GM12878 (cell line): ENCODE measurements around the gene SEC23A. TPM values are rescaled to one million over a fixed set of nuclear protein-coding genes. Genes with fewer than 3 reads are reported as not detected.

Experiments
- ATAC-seq: fragments of 200-7000 bp; cut with Tn5 transposase; 3 replicates; pipeline ENCODE4 v1.9.1; 2020; ENCODE audit warnings: mild to moderate bottlenecking, moderate library complexity
- BruUV-seq: library from RNA; stranded (reverse); fragments of 400-500 nt; replicated peaks from 2 replicates; lab custom pipeline; 2021; lab: Mats Ljungman, UMichigan
- CTCF ChIA-PET: fragments of 300-600 bp; sonication (Branson Sonifier 250); formaldehyde crosslinking; extraction: SDS; loops from one replicate; lab custom pipeline; 2021; ENCODE audit warnings: inconsistent platforms; lab: Yijun Ruan, JAX
- POLR2A ChIA-PET: fragments of 350-600 bp; formaldehyde crosslinking; extraction: SDS; loops from one replicate; lab custom pipeline; 2021; ENCODE audit warnings: inconsistent platforms; lab: Charles Lee
- RAD21 ChIA-PET: fragments of 300-600 bp; sonication (Branson Sonifier 250); formaldehyde crosslinking; loops from one replicate; lab custom pipeline; 2023; ENCODE audit warnings: antibody characterized with exemption; ENCODE audit not compliant: unreplicated experiment; lab: Charles Lee
- SMC1A ChIA-PET: fragments of 300-600 bp; sonication (Branson Sonifier 250); formaldehyde crosslinking; loops from one replicate; lab custom pipeline; 2023; ENCODE audit not compliant: unreplicated experiment, uncharacterized antibody; lab: Charles Lee
- DNase-seq: peaks from one replicate; pipeline ENCODE4 v3.0.0-alpha.2; 2011; ENCODE audit warnings: low read depth, low spot score
- FAIRE-seq: peaks from 3 replicates; lab custom pipeline; 2011; peaks lifted over from hg19 to GRCh38; lab: Jason Lieb, UNC
- H2AFZ ChIP-seq: 2 replicates; pipeline ENCODE4 v1.6.0; 2011; ENCODE audit warnings: low read depth, low read length, control low read depth; ENCODE audit not compliant: control insufficient read depth
- H3K27ac ChIP-seq: 2 replicates; pipeline ENCODE4 v1.5.1; 2011; ENCODE audit warnings: control low read depth; ENCODE audit not compliant: control insufficient read depth, insufficient read depth
- H3K27me3 ChIP-seq, 2 experiments: replicated peaks in 1 of 2; 2 replicates each; pipeline versions ENCODE4 v1.6.0 to v1.6.1; 2011; ENCODE audit warnings: low read length in 1 of 2; ENCODE audit not compliant: control insufficient read depth in 2 of 2, insufficient read depth in 2 of 2
- H3K36me3 ChIP-seq, 2 experiments: 2 replicates each; pipeline ENCODE4 v1.5.1; 2011; ENCODE audit warnings: low read length in 1 of 2; ENCODE audit not compliant: control insufficient read depth in 2 of 2, insufficient read depth in 2 of 2
- H3K4me1 ChIP-seq: 2 replicates; pipeline ENCODE4 v1.6.1; 2011; ENCODE audit warnings: mild to moderate bottlenecking, low read length, moderate library complexity, mixed read lengths; ENCODE audit not compliant: control insufficient read depth, insufficient read depth
- H3K4me2 ChIP-seq: 2 replicates; pipeline ENCODE4 v1.6.0; 2011; ENCODE audit warnings: control low read depth; ENCODE audit not compliant: control insufficient read depth, insufficient read depth
- H3K4me3 ChIP-seq: fragments of 200-600 bp; sonication (generic); 2 replicates; pipeline ENCODE4 v1.5.1; 2016
- H3K79me2 ChIP-seq: 2 replicates; pipeline ENCODE4 v1.6.0; 2011; ENCODE audit warnings: low read length; ENCODE audit not compliant: control insufficient read depth, insufficient read depth
- H3K9ac ChIP-seq: 2 replicates; pipeline ENCODE4 v1.8.0; 2011; ENCODE audit warnings: low read length, control low read depth, mixed read lengths; ENCODE audit not compliant: control insufficient read depth, insufficient read depth
- H3K9me3 ChIP-seq: replicated peaks from 3 replicates; pipeline ENCODE4 v1.5.1; 2011; ENCODE audit warnings: mild to moderate bottlenecking, low read length; ENCODE audit not compliant: control insufficient read depth, insufficient read depth
- H4K20me1 ChIP-seq: 2 replicates; pipeline ENCODE4 v1.6.0; 2011; ENCODE audit not compliant: control insufficient read depth, insufficient read depth
- CHD2 ChIP-seq: IDR thresholded peaks from 2 replicates; pipeline ENCODE4 v1.6.1; 2011; ENCODE audit warnings: low read depth, low read length, improper control_type of control experiment, borderline replicate concordance
- CHD4 ChIP-seq: fragments of 200-600 bp; sonication (generic); IDR thresholded peaks from 2 replicates; pipeline ENCODE4 v1.6.1; 2016; ENCODE audit warnings: mild to moderate bottlenecking
- ETV6 ChIP-seq, 2 experiments: fragments of 450-650 bp in 1 of 2; IDR thresholded peaks in 1 of 2; conservative IDR thresholded peaks in 1 of 2; 2 replicates each; pipeline ENCODE4 v1.6.1; 2014; ENCODE audit warnings: antibody characterized with exemption in 1 of 2, borderline replicate concordance in 1 of 2, low read depth in 1 of 2, mild to moderate bottlenecking in 1 of 2, moderate library complexity in 1 of 2
- KLF5 ChIP-seq: fragments of 450-650 bp; IDR thresholded peaks from 2 replicates; pipeline ENCODE4 v1.6.1; 2014; ENCODE audit warnings: mild to moderate bottlenecking; ENCODE audit not compliant: partially characterized antibody
- NFYA ChIP-seq: IDR thresholded peaks from 2 replicates; pipeline ENCODE4 v1.6.1; 2011; ENCODE audit warnings: low read depth, mild to moderate bottlenecking, low read length, improper control_type of control experiment, borderline replicate concordance
- TAF1 ChIP-seq: IDR thresholded peaks from 2 replicates; pipeline ENCODE4 v1.6.1; 2011; ENCODE audit warnings: mild to moderate bottlenecking, low read depth, low read length, borderline replicate concordance
- WGBS: methylation state at CpG from one replicate; pipeline ENCODE4 v1.1.6; 2016; ENCODE audit warnings: low lambda C conversion rate; ENCODE audit not compliant: insufficient replicate concordance, insufficient coverage; ENCODE audit errors: missing lambda C conversion rate; 5-methylcytosine and 5-hydroxymethylcytosine counted together
- in situ Hi-C: fragments of 300-500 bp; cut with MboI; formaldehyde crosslinking; loops from 9 replicates; pipeline ENCODE4 v1.14.3; 2018; ENCODE audit warnings: mixed read lengths
- intact Hi-C: fragments of 100-400 bp; cut with micrococcal nuclease; formaldehyde crosslinking; loops from one replicate; pipeline ENCODE4 v1.14.2; 2022; ENCODE audit not compliant: unreplicated experiment
- polyA plus RNA-seq, 11 experiments: library from polyadenylated mRNA; depleted of rRNA in 4 of 11; unstranded in 6 of 11; stranded (reverse) in 5 of 11; fragments of >200 nt; fragmentation: Nextera tagmentation in 4 of 11; fragmentation: Illumina TruSeq in 1 of 11; extraction: Ambion mirVana in 4 of 11; extraction: Trizol in 1 of 11; gene quantifications; 1 replicate in 1 of 11; 2 replicates in 10 of 11; pipeline versions ENCODE4 v1.2.1 to v1.2.3, GENCODE V29; 2011 to 2016; ENCODE audit warnings: inconsistent platforms in 2 of 11, missing spikeins in 2 of 11, low read depth in 1 of 11
- total RNA-seq, 4 experiments: library from RNA; depleted of rRNA in 3 of 4; stranded (reverse); fragments of >200 nt in 3 of 4; fragmentation: Illumina TruSeq in 1 of 4; extraction: Trizol in 1 of 4; gene quantifications; 2 replicates each; pipeline versions ENCODE4 v1.2.1 to v1.2.3, GENCODE V29; 2013 to 2021
- TF ChIP-seq, protein P1 (sequence below): IDR thresholded peaks from 2 replicates; pipeline ENCODE4 v1.6.1; 2011; ENCODE audit warnings: mild to moderate bottlenecking, low read depth, low read length, moderate library complexity; ENCODE audit not compliant: insufficient replicate concordance

Gene SEC23A
- total and polyA plus RNA-seq, 10 of the 15 experiments (the other 5 are each of a cell fraction or from before 2014, with no cell fraction given) = 13.6 to 63.8 (median 37.3) TPM

DNA sequence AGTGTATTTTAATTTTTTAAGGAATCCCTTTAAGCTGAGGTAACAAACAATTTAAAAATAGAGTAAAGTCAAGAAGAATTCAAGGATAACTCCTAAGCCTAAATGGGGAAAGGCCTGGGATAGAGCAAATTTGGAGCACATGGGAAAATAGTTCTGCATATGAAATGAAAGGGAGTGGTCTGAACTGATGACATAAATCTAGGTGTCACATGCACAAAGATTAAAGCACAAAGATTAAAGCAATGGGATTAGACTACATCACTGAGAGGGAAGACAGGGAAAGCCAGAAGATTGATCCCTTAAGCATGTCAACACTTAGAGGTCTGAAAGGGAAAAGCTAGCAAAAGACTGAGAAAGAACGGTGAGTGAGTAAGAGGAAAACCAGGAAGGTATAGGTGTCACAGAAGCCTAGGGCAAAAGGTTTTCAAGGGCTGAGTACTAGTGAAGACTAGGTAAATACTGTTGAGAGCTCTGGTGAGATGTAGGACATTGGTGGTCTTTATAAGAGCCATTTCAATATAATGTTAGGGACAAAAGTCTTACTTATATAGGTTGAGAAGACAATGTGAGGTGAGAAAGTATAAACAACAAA, 59.6 kb downstream of the SEC23A start:
- H3K9ac ChIP-seq = no peak overlapping the region
- H3K36me3 ChIP-seq = peaks cover 3 to 41% of the 10 kb centered on the region in 2 experiments
- in situ Hi-C loops (no loop called here), intact Hi-C loops (no loop called here)
- no TSS peak for BruUV-seq
- no peak overlapping the region for H3K4me3 ChIP-seq
- SMC1A ChIA-PET = interaction anchor here (0.5 kb wide), 1 partner anchor 21 kb away, joined by 4 read pairs; no protein-coding TSS in a partner anchor
- H3K79me2 ChIP-seq = no peaks in the 10 kb centered on the region
- DNase-seq (no peak), ATAC-seq (no peak), FAIRE-seq (no peak)
- WGBS = 100% methylated on average over 1 of the region's 1 CpG
- no peaks in the 10 kb centered on the region for H4K20me1 ChIP-seq
- no peak overlapping the region for H3K4me2 ChIP-seq
- H2AFZ ChIP-seq = no peak overlapping the region
- no peak overlapping the region for H3K27ac ChIP-seq
- no peaks in the 10 kb centered on the region; the same call in 2 of the 3 replicates for H3K9me3 ChIP-seq
- CTCF ChIA-PET = interaction anchor here (2.2 kb wide), 1 partner anchor 9 kb away, joined by 8 read pairs; no protein-coding TSS in a partner anchor
- POLR2A ChIA-PET = interaction anchor here (1.1 kb wide), 1 partner anchor 47 kb away, joined by 3 read pairs; no protein-coding TSS in a partner anchor
- H3K27me3 ChIP-seq = no peaks in the 10 kb centered on the region
- H3K4me1 ChIP-seq = no peaks in the 10 kb centered on the region
- RAD21 ChIA-PET = no interaction called here
- TF ChIP-seq CHD2 (no peak), KLF5 (no peak), NFYA (no peak), CHD4 (no peak)

- FAIRE-seq = peak; percentile 23
- no peaks in the 10 kb centered on the region for H3K4me1 ChIP-seq
- no peaks in the 10 kb centered on the region for H3K9me3 ChIP-seq
- TF ChIP-seq, protein P1, sequence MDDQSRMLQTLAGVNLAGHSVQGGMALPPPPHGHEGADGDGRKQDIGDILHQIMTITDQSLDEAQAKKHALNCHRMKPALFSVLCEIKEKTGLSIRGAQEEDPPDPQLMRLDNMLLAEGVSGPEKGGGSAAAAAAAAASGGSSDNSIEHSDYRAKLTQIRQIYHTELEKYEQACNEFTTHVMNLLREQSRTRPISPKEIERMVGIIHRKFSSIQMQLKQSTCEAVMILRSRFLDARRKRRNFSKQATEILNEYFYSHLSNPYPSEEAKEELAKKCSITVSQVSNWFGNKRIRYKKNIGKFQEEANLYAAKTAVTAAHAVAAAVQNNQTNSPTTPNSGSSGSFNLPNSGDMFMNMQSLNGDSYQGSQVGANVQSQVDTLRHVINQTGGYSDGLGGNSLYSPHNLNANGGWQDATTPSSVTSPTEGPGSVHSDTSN = no peak
- TF ChIP-seq ETV6 (conservative IDR thresholded peaks at IDR 0.05 in 1 of 2, IDR thresholded peaks at IDR 0.05 in 1 of 2; ENCODE audit: borderline replicate concordance in 1 of 2, low read depth in 1 of 2) (no peak), TAF1 (no peak)
- ChIA-PET CTCF (interaction anchor here (0.9 to 1.0 kb wide), 2 partner anchors 11 to 24 kb away, joined by 3 read pairs; no protein-coding TSS in a partner anchor), RAD21 (interaction anchor here (0.6 kb wide), 2 partner anchors 24 to 448 kb away, joined by 3 read pairs; no protein-coding TSS in a partner anchor), POLR2A (interaction anchor here (0.6 kb wide), 1 partner anchor 40 kb away, joined by 7 read pairs; no protein-coding TSS in a partner anchor), SMC1A (no interaction called here)
- H4K20me1 ChIP-seq = no peaks in the 10 kb centered on the region
- no peaks in the 10 kb centered on the region for H3K79me2 ChIP-seq
- DNase-seq = no peak
- no peak overlapping the region for H3K9ac ChIP-seq
- ATAC-seq = no peak
- no peaks in the 10 kb centered on the region for H3K27me3 ChIP-seq
- H3K27ac ChIP-seq = no peak overlapping the region
- BruUV-seq = no TSS peak
- H3K36me3 ChIP-seq = peaks cover 2 to 28% of the 10 kb centered on the region in 2 experiments
- intact Hi-C loops = no loop called here
- no peak overlapping the region for H3K4me3 ChIP-seq
- in situ Hi-C loops = no loop called here
- 96% methylated on average over 2 of the region's 2 CpGs for WGBS
- H3K4me2 ChIP-seq = no peak overlapping the region
- H2AFZ ChIP-seq = no peak overlapping the region
Measured at GRCh38 chr14:39040529-39040928, 62.5 kb downstream of the SEC23A start.
